ENCODE measurements around the gene METTL24.

GRCh38 chr6:110338820-110339470 lies 19.2 kb downstream of the METTL24 start:
- TF ChIP-seq CTCF (IDR thresholded peaks at IDR 0.05; ENCODE audit: low read length) = no peak
- no peak for TF ChIP-seq EZH2 (IDR thresholded peaks at IDR 0.05; ENCODE audit: borderline replicate concordance, low read length)
